HEK293 (cell line): ENCODE results near the gene DNAJB6.

Source experiments
- CTCF ChIA-PET: fragments of 350-600 bp; formaldehyde crosslinking; extraction: SDS; loops from one replicate; lab custom pipeline; 2021; ENCODE audit warnings: antibody characterized with exemption; lab: Yijun Ruan, JAX
- POLR2A ChIA-PET: fragments of 300-600 bp; formaldehyde crosslinking; extraction: SDS; loops from one replicate; lab custom pipeline; 2020; ENCODE audit warnings: antibody characterized with exemption, inconsistent platforms; lab: Yijun Ruan, JAX
- H3K27ac ChIP-seq: fragments of 200-500 bp; sonication (Bioruptor generic); 2 replicates; pipeline ENCODE4 v1.5.1; 2014; ENCODE audit warnings: low read depth, low read length, control low read depth, inconsistent platforms; ENCODE audit errors: extremely low read depth
- H3K36me3 ChIP-seq, 2 experiments: fragments of 200-500 bp in 1 of 2; sonication (Bioruptor generic) in 1 of 2; 1 replicate in 1 of 2; 2 replicates in 1 of 2; pipeline ENCODE4 v1.5.1; 2014 to 2017; ENCODE audit warnings: inconsistent platforms in 2 of 2, low read length in 2 of 2; ENCODE audit not compliant: control insufficient read depth in 2 of 2, insufficient read depth in 1 of 2
- H3K4me1 ChIP-seq: fragments of 200-500 bp; sonication (Bioruptor generic); 2 replicates; pipeline ENCODE4 v1.5.1; 2014; ENCODE audit warnings: mild to moderate bottlenecking, low read length, inconsistent platforms; ENCODE audit not compliant: control insufficient read depth, insufficient read depth
- H3K4me3 ChIP-seq: 2 replicates; pipeline ENCODE4 v1.5.1; 2011; ENCODE audit warnings: low read depth, mild to moderate bottlenecking, control low read depth, low read length, moderate library complexity
- H3K9me3 ChIP-seq: fragments of 200-500 bp; sonication (Bioruptor generic); 2 replicates; pipeline ENCODE4 v1.5.1; 2014; ENCODE audit warnings: low read depth, low read length, inconsistent platforms; ENCODE audit not compliant: control insufficient read depth, insufficient read depth
- FEZF1 ChIP-seq: fragments of 450-650 bp; formaldehyde crosslinking; IDR thresholded peaks from 2 replicates; pipeline ENCODE4 v1.5.1; 2016; ENCODE audit warnings: missing biosample characterization, missing genetic modification characterization
- KLF9 ChIP-seq: fragments of 450-650 bp; formaldehyde crosslinking; IDR thresholded peaks from 2 replicates; pipeline ENCODE4 v1.5.1; 2016; ENCODE audit warnings: missing biosample characterization, missing genetic modification characterization, low read depth
- ZFP37 ChIP-seq: fragments of 450-650 bp; formaldehyde crosslinking; IDR thresholded peaks from 2 replicates; pipeline ENCODE4 v1.5.1; 2016; ENCODE audit warnings: missing biosample characterization, missing genetic modification characterization
- ZFP41 ChIP-seq: fragments of 450-650 bp; formaldehyde crosslinking; IDR thresholded peaks from 2 replicates; pipeline ENCODE4 v1.5.1; 2016; ENCODE audit warnings: missing biosample characterization, missing genetic modification characterization, borderline replicate concordance
- ZNF133 ChIP-seq: fragments of 450-650 bp; formaldehyde crosslinking; IDR thresholded peaks from 2 replicates; pipeline ENCODE4 v1.5.1; 2016; ENCODE audit warnings: missing biosample characterization, missing genetic modification characterization
- ZNF157 ChIP-seq: fragments of 450-650 bp; formaldehyde crosslinking; IDR thresholded peaks from 2 replicates; pipeline ENCODE4 v1.5.1; 2016; ENCODE audit warnings: missing biosample characterization, missing genetic modification characterization
- ZNF169 ChIP-seq: fragments of 450-650 bp; formaldehyde crosslinking; IDR thresholded peaks from 2 replicates; pipeline ENCODE4 v1.5.1; 2016; ENCODE audit warnings: missing biosample characterization, missing genetic modification characterization
- ZNF221 ChIP-seq: fragments of 450-650 bp; formaldehyde crosslinking; IDR thresholded peaks from 2 replicates; pipeline ENCODE4 v1.5.1; 2017; ENCODE audit warnings: missing biosample characterization, missing genetic modification characterization, borderline replicate concordance
- ZNF548 ChIP-seq: fragments of 450-650 bp; formaldehyde crosslinking; IDR thresholded peaks from 2 replicates; pipeline ENCODE4 v1.5.1; 2016; ENCODE audit warnings: missing biosample characterization, missing genetic modification characterization
- ZNF561 ChIP-seq: fragments of 450-650 bp; IDR thresholded peaks from 2 replicates; pipeline ENCODE4 v1.5.1; 2018; ENCODE audit warnings: missing biosample characterization, missing genetic modification characterization, borderline replicate concordance
- ZNF629 ChIP-seq: fragments of 450-650 bp; formaldehyde crosslinking; IDR thresholded peaks from 2 replicates; pipeline ENCODE4 v1.5.1; 2017; ENCODE audit warnings: missing biosample characterization, missing genetic modification characterization
- ZNF747 ChIP-seq: fragments of 450-650 bp; formaldehyde crosslinking; IDR thresholded peaks from 2 replicates; pipeline ENCODE4 v1.5.1; 2016; ENCODE audit warnings: missing biosample characterization, missing genetic modification characterization
- TF ChIP-seq, protein P1 (sequence below): fragments of 450-650 bp; formaldehyde crosslinking; IDR thresholded peaks from 2 replicates; pipeline ENCODE4 v1.5.1; 2016; ENCODE audit warnings: missing biosample characterization, missing genetic modification characterization
- TF ChIP-seq, protein P2 (sequence below): fragments of 450-650 bp; formaldehyde crosslinking; IDR thresholded peaks from 2 replicates; pipeline ENCODE4 v1.5.1; 2016; ENCODE audit warnings: missing biosample characterization, missing genetic modification characterization, low read depth
- TF ChIP-seq, protein P3 (sequence below): fragments of 450-650 bp; formaldehyde crosslinking; IDR thresholded peaks from 2 replicates; pipeline ENCODE4 v1.5.1; 2016; ENCODE audit warnings: missing biosample characterization, missing genetic modification characterization
- TF ChIP-seq, protein P4 (sequence below): fragments of 450-650 bp; formaldehyde crosslinking; IDR thresholded peaks from 2 replicates; pipeline ENCODE4 v1.5.1; 2016; ENCODE audit warnings: missing biosample characterization, missing genetic modification characterization

DNAJB6 gene

DNA sequence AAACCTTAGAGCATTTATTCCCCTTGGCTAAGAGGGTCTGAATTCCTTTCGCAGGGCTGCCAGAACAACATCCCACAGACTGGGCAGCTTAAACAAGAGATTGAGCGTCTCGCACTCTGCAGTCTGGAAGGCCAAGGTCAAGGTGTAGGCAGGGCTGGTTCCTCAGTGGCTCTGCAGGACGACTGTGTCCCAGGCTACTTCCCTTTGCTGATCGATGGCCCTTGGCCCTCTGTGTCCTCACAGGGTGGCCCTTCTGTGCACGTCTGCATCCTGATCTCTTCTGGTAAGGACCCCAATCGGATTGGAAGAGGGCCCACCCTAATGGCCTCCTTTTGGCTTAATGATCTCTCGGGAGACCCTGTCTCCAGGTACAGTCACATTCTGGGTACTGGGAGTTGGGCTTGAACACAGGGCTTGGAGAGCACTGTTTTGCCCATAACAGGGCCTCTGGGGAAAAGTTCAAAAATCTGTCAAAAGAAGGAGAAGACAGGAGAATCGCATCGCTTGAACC is 35.1 kb upstream of the DNAJB6 start:
- no peak for TF ChIP-seq ZNF221
- peak; percentile 65; the same call in 1 of the 2 replicates for TF ChIP-seq ZNF548 (tag by site-specific recombination)
- ChIA-PET POLR2A (no interaction called here), CTCF (interaction anchor here (0.6 kb wide), 1 partner anchor 25 kb away, joined by 4 read pairs; no protein-coding TSS in a partner anchor)
- Histone ChIP-seq H3K4me1 (no peaks in the 10 kb centered on the region), H3K36me3 (no peaks in the 10 kb centered on the region), H3K4me3 (no peak overlapping the region), H3K9me3 (no peaks in the 10 kb centered on the region), H3K27ac (no peak overlapping the region)

DNA sequence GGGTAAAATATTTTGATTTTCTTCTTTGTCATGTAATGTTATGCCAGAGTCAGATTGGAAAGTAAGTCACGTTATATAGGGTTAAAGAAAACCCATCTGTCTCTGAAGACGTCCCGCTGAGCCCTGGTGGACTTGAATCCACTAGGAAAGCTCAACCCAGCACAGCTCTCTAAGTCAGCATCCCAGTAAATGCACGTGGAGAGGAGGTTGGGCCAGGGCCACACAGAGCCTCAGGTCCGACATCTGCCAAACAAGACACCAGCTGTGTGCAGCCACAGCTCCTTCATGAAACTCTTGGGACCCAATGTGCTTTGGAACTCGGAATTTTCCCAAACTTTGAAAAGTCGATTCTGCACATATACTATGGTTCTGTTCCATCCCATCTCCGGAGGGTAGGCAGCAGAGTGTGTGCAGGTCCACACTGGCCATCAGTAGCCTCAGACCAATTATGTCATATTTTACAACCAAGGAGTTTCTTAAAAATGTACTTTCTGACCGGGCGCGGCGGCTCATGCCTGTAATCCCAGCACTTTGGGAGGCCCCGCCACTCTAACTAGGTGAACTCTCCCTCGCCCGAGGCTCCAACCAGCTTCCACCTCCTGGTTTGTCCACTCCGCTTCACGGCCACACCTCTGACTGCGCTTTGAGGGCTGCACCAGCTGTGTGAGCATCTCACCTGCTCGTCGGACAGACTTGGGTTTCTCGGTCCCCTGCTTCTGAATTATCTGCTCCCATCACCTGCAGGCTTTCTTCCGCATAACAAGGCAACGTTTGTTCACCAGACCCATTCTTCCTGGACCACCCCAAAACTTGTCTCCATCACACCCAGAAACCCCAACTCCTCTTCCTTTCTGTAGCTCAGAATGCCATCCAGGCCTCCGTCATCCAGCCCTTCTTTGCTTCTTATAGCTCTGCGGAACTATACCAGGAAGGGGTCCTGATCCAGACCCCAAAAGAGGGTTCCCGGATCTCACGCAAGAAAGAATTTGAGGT is 29.7 kb upstream of the DNAJB6 start:
- Histone ChIP-seq H3K27ac (no peak overlapping the region), H3K4me1 (no peaks in the 10 kb centered on the region), H3K4me3 (no peak overlapping the region), H3K36me3 (no peaks in the 10 kb centered on the region), H3K9me3 (no peaks in the 10 kb centered on the region)
- POLR2A ChIA-PET: no interaction called here
- TF ChIP-seq ZNF561 (tag by site-specific recombination): no peak
- no peak for TF ChIP-seq ZNF157 (tag by site-specific recombination)
- TF ChIP-seq, protein P1, sequence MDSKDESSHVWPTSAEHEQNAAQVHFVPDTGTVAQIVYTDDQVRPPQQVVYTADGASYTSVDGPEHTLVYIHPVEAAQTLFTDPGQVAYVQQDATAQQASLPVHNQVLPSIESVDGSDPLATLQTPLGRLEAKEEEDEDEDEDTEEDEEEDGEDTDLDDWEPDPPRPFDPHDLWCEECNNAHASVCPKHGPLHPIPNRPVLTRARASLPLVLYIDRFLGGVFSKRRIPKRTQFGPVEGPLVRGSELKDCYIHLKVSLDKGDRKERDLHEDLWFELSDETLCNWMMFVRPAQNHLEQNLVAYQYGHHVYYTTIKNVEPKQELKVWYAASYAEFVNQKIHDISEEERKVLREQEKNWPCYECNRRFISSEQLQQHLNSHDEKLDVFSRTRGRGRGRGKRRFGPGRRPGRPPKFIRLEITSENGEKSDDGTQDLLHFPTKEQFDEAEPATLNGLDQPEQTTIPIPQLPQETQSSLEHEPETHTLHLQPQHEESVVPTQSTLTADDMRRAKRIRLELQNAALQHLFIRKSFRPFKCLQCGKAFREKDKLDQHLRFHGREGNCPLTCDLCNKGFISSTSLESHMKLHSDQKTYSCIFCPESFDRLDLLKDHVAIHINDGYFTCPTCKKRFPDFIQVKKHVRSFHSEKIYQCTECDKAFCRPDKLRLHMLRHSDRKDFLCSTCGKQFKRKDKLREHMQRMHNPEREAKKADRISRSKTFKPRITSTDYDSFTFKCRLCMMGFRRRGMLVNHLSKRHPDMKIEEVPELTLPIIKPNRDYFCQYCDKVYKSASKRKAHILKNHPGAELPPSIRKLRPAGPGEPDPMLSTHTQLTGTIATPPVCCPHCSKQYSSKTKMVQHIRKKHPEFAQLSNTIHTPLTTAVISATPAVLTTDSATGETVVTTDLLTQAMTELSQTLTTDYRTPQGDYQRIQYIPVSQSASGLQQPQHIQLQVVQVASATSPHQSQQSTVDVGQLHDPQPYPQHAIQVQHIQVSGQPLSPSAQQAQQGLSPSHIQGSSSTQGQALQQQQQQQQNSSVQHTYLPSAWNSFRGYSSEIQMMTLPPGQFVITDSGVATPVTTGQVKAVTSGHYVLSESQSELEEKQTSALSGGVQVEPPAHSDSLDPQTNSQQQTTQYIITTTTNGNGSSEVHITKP (tag by site-specific recombination): no peak
- CTCF ChIA-PET: interaction anchor here (0.6 kb wide), 2 partner anchors 141 to 435 kb away, joined by 3 to 4 read pairs; no protein-coding TSS in a partner anchor

DNA sequence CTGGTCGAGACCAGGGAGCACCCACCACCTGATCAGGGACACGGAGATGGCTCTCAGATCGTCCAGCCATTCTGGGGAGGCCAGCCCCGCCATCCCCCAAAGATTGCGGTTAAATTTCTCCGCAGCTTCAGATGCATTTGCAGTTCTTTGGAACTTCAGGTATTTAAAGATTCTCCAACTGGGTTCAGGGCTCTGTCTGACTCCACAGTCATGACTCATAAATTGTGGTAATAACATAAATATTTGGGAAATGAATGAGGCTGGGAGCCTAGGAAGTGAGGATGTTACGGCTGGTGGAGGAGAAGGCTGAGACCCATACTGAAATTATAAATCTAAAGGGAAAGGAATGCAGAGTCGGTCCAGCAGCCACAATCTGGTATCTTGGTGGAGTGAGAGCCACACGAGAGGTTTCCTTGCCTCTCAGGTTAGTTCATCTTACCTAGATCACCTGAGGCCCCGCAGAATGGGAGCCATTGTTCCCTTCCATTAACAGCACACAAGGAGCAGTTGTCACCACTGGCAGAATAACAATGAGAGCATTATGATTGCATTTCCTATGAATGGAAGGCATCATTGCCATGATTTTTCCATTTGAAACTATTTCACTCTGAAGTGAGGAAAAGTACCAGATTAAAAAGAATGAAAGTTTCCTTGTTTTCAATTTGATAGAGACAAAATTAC is 26.7 kb upstream of the DNAJB6 start:
- no peaks in the 10 kb centered on the region for H3K36me3 ChIP-seq
- no peaks in the 10 kb centered on the region for H3K9me3 ChIP-seq
- H3K27ac ChIP-seq: no peak overlapping the region
- CTCF ChIA-PET: interaction anchor here (1.0 kb wide), 1 partner anchor 23 kb away, joined by 5 read pairs; no protein-coding TSS in a partner anchor
- H3K4me1 ChIP-seq: no peaks in the 10 kb centered on the region
- H3K4me3 ChIP-seq: no peak overlapping the region
- POLR2A ChIA-PET: no interaction called here
- TF ChIP-seq ZNF133 (tag by site-specific recombination): no peak
- TF ChIP-seq ZNF169 (tag by site-specific recombination): no peak
- TF ChIP-seq, protein P2, sequence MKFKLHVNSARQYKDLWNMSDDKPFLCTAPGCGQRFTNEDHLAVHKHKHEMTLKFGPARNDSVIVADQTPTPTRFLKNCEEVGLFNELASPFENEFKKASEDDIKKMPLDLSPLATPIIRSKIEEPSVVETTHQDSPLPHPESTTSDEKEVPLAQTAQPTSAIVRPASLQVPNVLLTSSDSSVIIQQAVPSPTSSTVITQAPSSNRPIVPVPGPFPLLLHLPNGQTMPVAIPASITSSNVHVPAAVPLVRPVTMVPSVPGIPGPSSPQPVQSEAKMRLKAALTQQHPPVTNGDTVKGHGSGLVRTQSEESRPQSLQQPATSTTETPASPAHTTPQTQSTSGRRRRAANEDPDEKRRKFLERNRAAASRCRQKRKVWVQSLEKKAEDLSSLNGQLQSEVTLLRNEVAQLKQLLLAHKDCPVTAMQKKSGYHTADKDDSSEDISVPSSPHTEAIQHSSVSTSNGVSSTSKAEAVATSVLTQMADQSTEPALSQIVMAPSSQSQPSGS: no peak
- no peak for TF ChIP-seq ZNF747 (tag by site-specific recombination)
- TF ChIP-seq ZNF629 (tag by site-specific recombination): no peak
- TF ChIP-seq, protein P3, sequence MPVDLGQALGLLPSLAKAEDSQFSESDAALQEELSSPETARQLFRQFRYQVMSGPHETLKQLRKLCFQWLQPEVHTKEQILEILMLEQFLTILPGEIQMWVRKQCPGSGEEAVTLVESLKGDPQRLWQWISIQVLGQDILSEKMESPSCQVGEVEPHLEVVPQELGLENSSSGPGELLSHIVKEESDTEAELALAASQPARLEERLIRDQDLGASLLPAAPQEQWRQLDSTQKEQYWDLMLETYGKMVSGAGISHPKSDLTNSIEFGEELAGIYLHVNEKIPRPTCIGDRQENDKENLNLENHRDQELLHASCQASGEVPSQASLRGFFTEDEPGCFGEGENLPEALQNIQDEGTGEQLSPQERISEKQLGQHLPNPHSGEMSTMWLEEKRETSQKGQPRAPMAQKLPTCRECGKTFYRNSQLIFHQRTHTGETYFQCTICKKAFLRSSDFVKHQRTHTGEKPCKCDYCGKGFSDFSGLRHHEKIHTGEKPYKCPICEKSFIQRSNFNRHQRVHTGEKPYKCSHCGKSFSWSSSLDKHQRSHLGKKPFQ (tag by site-specific recombination): no peak
- TF ChIP-seq FEZF1 (tag by site-specific recombination): no peak
- TF ChIP-seq ZFP37 (tag by site-specific recombination): no peak
- TF ChIP-seq ZFP41 (tag by site-specific recombination): no peak
- TF ChIP-seq KLF9: no peak
- TF ChIP-seq, protein P4, sequence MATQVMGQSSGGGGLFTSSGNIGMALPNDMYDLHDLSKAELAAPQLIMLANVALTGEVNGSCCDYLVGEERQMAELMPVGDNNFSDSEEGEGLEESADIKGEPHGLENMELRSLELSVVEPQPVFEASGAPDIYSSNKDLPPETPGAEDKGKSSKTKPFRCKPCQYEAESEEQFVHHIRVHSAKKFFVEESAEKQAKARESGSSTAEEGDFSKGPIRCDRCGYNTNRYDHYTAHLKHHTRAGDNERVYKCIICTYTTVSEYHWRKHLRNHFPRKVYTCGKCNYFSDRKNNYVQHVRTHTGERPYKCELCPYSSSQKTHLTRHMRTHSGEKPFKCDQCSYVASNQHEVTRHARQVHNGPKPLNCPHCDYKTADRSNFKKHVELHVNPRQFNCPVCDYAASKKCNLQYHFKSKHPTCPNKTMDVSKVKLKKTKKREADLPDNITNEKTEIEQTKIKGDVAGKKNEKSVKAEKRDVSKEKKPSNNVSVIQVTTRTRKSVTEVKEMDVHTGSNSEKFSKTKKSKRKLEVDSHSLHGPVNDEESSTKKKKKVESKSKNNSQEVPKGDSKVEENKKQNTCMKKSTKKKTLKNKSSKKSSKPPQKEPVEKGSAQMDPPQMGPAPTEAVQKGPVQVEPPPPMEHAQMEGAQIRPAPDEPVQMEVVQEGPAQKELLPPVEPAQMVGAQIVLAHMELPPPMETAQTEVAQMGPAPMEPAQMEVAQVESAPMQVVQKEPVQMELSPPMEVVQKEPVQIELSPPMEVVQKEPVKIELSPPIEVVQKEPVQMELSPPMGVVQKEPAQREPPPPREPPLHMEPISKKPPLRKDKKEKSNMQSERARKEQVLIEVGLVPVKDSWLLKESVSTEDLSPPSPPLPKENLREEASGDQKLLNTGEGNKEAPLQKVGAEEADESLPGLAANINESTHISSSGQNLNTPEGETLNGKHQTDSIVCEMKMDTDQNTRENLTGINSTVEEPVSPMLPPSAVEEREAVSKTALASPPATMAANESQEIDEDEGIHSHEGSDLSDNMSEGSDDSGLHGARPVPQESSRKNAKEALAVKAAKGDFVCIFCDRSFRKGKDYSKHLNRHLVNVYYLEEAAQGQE: no peak
